ENCODE measurements around the gene KDSR. TPM values are rescaled to one million over a fixed set of nuclear protein-coding genes. Genes with fewer than 3 reads are reported as not detected.
A peak's percentile ranks its signal among the peaks of the same experiment; 100 is the strongest.

The KDSR gene
- total RNA-seq, 1 donor from 2014 or later: 12.5 TPM

- Histone ChIP-seq H3K27ac (ENCODE audit: low read depth, low read length) (no peak overlapping the region), H3K36me3 (ENCODE audit: control insufficient read depth in 3 of 3, insufficient read depth in 3 of 3, low read length in 3 of 3) (no peaks in the 10 kb centered on the region), H3K4me1 (ENCODE audit: control insufficient read depth in 3 of 3, insufficient read depth in 3 of 3, low read length in 3 of 3) (peaks cover 0 to 15% (median 11%) of the 10 kb centered on the region in 3 donors), H3K27me3 (ENCODE audit: control insufficient read depth in 3 of 3, insufficient read depth in 3 of 3, low read length in 3 of 3) (no peaks in the 10 kb centered on the region), H3K4me3 (ENCODE audit: low read length in 3 of 3) (no peak overlapping the region), H3K9me3 (ENCODE audit: control insufficient read depth in 3 of 3, low read length in 3 of 3) (no peaks in the 10 kb centered on the region), H3K9ac (ENCODE audit: low read depth in 1 of 3, low read length in 3 of 3) (peak overlapping the region in 1 of 3 donors; percentile 21)
Observed at GRCh38 chr18:63299837-63300745, 66.9 kb downstream of the KDSR start.

DNA sequence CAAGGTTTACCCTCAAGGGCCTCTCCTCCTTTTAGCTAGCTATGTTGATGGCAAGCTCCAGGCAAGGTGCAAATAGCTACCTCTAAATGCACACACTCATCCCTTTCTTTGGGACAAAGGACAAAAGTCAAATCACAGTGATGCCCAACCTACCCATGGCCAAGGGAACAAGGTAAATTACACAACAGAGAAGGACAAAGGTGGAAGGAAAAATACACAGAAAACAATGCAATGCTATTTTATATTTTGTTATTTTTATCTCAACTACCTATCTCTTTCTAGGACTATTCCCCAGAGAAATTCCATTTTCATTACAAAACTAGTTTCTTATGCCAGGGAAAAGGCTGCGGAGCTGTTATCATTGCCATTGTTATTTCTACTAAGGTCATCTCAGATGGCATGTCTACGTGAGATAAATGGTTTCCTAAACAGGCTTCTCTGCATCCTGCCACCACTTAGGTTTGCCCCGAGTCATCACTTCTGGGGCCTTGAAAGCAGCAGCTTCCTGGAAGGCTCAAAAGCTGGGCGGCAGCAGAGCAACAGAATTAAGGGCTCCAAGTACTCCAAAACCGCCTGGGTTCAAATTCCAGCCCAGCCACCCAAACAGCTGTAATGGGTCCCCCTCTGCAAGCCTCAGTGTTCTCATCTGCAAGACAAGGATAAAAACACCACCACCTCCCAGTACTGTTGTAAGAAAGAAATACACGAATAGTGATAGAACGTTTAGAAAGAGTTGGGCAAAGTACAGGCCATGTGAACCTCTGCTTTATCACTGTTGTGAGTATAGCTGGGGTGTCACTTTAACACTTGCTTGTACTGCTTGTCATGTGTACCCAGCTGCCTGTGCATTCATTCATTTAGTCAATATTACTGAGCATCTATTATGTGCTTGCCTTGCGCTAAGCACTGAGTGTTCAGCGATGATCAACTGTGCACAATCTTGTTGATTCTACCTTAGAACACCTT, 68.3 kb downstream of the KDSR start:
- Histone ChIP-seq H3K9ac (ENCODE audit: low read depth in 1 of 3, low read length in 3 of 3) (no peak overlapping the region), H3K9me3 (ENCODE audit: control insufficient read depth in 3 of 3, low read length in 3 of 3) (no peaks in the 10 kb centered on the region), H3K27me3 (ENCODE audit: control insufficient read depth in 3 of 3, insufficient read depth in 3 of 3, low read length in 3 of 3) (no peaks in the 10 kb centered on the region), H3K4me1 (ENCODE audit: control insufficient read depth in 3 of 3, insufficient read depth in 3 of 3, low read length in 3 of 3) (peaks cover 6 to 16% (median 15%) of the 10 kb centered on the region in 3 donors), H3K27ac (ENCODE audit: low read depth, low read length) (no peak overlapping the region), H3K36me3 (ENCODE audit: control insufficient read depth in 3 of 3, insufficient read depth in 3 of 3, low read length in 3 of 3) (no peaks in the 10 kb centered on the region), H3K4me3 (ENCODE audit: low read length in 3 of 3) (no peak overlapping the region)

DNA sequence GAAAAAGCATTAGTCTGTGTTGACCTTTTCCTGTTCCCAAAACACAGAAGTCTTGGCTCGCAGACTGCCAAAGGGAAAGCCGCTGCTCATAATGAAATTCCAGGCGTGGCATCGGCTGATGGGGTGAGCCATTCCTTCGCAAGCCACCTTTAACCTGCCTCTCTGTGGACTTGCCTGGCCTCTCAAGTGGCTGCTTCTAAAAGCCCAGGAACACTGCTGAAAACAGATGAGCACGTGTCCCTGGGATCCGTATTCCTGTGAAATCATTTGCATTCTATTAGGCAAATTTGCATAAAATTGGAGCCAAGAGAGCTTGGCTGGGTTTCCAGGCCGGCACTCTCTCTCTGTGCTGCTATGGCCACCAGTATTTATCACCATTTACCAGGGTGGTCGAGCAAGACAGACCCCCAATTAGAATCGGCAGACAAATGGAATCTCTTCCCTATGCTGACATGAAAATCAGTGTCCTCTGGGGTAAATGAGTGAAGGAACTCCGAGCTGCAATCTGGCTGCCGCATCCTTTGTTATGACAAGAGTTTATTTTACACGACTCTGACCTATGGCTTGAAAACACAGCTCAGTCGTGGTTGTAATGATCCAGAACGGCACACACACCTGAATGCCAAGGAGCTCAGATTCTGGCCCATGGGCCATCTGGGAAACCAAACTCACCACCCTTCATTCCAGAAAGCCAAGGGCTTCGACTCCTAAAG, 69.2 kb downstream of the KDSR start:
- no peaks in the 10 kb centered on the region for H3K9me3 ChIP-seq (ENCODE audit: control insufficient read depth in 3 of 3, low read length in 3 of 3)
- H3K4me1 ChIP-seq (ENCODE audit: control insufficient read depth in 3 of 3, insufficient read depth in 3 of 3, low read length in 3 of 3): peaks cover 13 to 24% (median 22%) of the 10 kb centered on the region in 3 donors
- H3K27me3 ChIP-seq (ENCODE audit: control insufficient read depth in 3 of 3, insufficient read depth in 3 of 3, low read length in 3 of 3): no peaks in the 10 kb centered on the region
- H3K36me3 ChIP-seq (ENCODE audit: control insufficient read depth in 3 of 3, insufficient read depth in 3 of 3, low read length in 3 of 3): no peaks in the 10 kb centered on the region
- no peak overlapping the region for H3K9ac ChIP-seq (ENCODE audit: low read depth in 1 of 3, low read length in 3 of 3)
- H3K4me3 ChIP-seq (ENCODE audit: low read length in 3 of 3): no peak overlapping the region
- no peak overlapping the region for H3K27ac ChIP-seq (ENCODE audit: low read depth, low read length)

GRCh38 chr18:63293935-63294334, 73.1 kb downstream of the KDSR start:
- Histone ChIP-seq H3K9me3 (ENCODE audit: control insufficient read depth in 3 of 3, low read length in 3 of 3) (no peaks in the 10 kb centered on the region), H3K27me3 (ENCODE audit: control insufficient read depth in 3 of 3, insufficient read depth in 3 of 3, low read length in 3 of 3) (no peaks in the 10 kb centered on the region), H3K27ac (ENCODE audit: low read depth, low read length) (peak overlapping the region; percentile 68), H3K36me3 (ENCODE audit: control insufficient read depth in 3 of 3, insufficient read depth in 3 of 3, low read length in 3 of 3) (no peaks in the 10 kb centered on the region), H3K9ac (ENCODE audit: low read depth in 1 of 3, low read length in 3 of 3) (peak overlapping the region in 1 of 3 donors; percentile 58), H3K4me1 (ENCODE audit: control insufficient read depth in 3 of 3, insufficient read depth in 3 of 3, low read length in 3 of 3) (peaks cover 30 to 46% (median 38%) of the 10 kb centered on the region in 3 donors), H3K4me3 (ENCODE audit: low read length in 3 of 3) (peak overlapping the region in 2 of 3 donors; percentile 20 to 53)

DNA sequence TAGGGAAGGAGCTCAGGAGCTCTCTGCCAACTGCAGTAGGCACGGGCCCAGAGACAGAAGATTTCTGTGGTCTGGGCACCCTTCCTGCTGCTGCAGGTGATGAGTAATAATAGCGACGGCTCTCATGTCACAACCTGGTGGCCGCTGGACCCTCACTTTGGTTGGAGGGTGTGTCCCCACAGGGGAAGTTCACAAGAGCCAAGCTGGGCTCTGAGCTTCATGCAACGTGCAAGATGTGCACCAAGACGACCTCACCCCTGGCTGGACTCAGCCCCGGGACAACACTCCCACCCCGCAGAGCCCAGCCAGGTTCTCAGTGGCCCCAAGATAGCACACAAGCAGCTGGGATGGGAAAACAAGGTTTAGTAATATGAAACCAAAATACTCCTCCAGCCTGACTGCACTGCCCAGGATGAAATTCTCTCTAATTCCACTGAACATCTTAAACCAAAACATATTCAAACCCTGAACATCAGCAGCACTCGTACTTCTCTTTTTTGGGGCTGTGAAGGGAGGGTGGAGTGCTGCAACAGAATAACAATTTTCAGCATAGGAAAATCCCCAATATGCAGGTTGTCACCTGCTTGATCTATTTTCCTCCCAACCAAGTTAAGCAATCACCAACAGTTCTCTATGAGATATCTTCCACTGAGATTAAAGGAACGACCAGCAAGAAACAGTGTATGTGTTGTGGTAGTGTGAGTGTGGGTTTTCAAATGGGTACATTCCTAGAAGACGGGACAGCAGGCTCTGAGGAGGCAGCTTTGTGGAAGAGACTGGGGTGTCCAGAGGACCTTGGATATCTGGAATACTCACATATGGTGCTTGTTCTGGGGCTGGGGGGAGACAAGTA, 73.9 kb downstream of the KDSR start:
- Histone ChIP-seq H3K4me1 (ENCODE audit: control insufficient read depth in 3 of 3, insufficient read depth in 3 of 3, low read length in 3 of 3) (peaks cover 30 to 46% (median 40%) of the 10 kb centered on the region in 3 donors), H3K36me3 (ENCODE audit: control insufficient read depth in 3 of 3, insufficient read depth in 3 of 3, low read length in 3 of 3) (no peaks in the 10 kb centered on the region), H3K9me3 (ENCODE audit: control insufficient read depth in 3 of 3, low read length in 3 of 3) (no peaks in the 10 kb centered on the region), H3K9ac (ENCODE audit: low read depth in 1 of 3, low read length in 3 of 3) (peak overlapping the region in 2 of 3 donors; percentile 9 to 58), H3K27me3 (ENCODE audit: control insufficient read depth in 3 of 3, insufficient read depth in 3 of 3, low read length in 3 of 3) (no peaks in the 10 kb centered on the region), H3K27ac (ENCODE audit: low read depth, low read length) (peak overlapping the region; percentile 68), H3K4me3 (ENCODE audit: low read length in 3 of 3) (peak overlapping the region; percentile 53 to 54 (median 54))

DNA sequence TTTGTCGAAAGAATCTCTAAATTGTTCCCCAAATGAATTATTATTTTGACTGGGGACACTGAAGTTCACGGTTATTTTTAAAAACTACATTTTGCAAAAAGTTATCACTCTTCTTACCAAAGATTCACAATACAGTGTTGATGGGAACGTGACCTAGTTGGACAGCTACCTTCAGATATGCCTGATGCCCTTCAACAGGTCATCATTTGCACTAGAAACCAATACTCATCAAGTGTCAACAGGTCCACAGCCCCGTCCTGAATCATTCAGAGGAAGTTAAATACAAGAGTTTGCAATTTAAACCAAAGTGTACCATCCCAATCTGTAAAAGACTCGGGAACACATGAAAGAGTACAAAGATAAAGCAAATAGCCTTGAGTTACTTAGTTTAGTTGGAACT, 75.7 kb downstream of the KDSR start:
- Histone ChIP-seq H3K4me1 (ENCODE audit: control insufficient read depth in 3 of 3, insufficient read depth in 3 of 3, low read length in 3 of 3) (peaks cover 32 to 38% (median 37%) of the 10 kb centered on the region in 3 donors), H3K4me3 (ENCODE audit: low read length in 3 of 3) (no peak overlapping the region), H3K9me3 (ENCODE audit: control insufficient read depth in 3 of 3, low read length in 3 of 3) (no peaks in the 10 kb centered on the region), H3K27me3 (ENCODE audit: control insufficient read depth in 3 of 3, insufficient read depth in 3 of 3, low read length in 3 of 3) (no peaks in the 10 kb centered on the region), H3K36me3 (ENCODE audit: control insufficient read depth in 3 of 3, insufficient read depth in 3 of 3, low read length in 3 of 3) (no peaks in the 10 kb centered on the region), H3K9ac (ENCODE audit: low read depth in 1 of 3, low read length in 3 of 3) (no peak overlapping the region), H3K27ac (ENCODE audit: low read depth, low read length) (peak overlapping the region; percentile 68)

DNA sequence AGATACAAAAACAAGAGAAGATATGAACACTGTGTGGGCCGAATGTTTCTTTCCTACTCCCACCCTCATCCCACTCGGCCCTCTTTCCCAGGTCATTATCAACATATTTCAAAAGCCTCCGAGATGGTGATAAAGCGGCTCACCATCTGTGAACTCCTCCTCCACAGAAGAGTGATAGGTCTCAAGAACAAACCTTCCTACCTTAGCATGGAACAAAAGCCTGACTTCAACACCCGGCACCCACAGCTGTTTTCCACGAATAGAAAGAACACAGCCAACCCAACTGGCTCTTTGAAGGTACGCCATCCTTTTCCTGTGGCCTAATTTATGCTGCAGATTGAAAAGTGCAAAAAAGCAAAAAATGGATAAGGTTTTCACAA, 76.2 kb downstream of the KDSR start:
- Histone ChIP-seq H3K9me3 (ENCODE audit: control insufficient read depth in 3 of 3, low read length in 3 of 3) (no peaks in the 10 kb centered on the region), H3K9ac (ENCODE audit: low read depth in 1 of 3, low read length in 3 of 3) (no peak overlapping the region), H3K27ac (ENCODE audit: low read depth, low read length) (peak overlapping the region; percentile 39), H3K27me3 (ENCODE audit: control insufficient read depth in 3 of 3, insufficient read depth in 3 of 3, low read length in 3 of 3) (no peaks in the 10 kb centered on the region), H3K4me1 (ENCODE audit: control insufficient read depth in 3 of 3, insufficient read depth in 3 of 3, low read length in 3 of 3) (peaks cover 32 to 38% (median 37%) of the 10 kb centered on the region in 3 donors), H3K36me3 (ENCODE audit: control insufficient read depth in 3 of 3, insufficient read depth in 3 of 3, low read length in 3 of 3) (no peaks in the 10 kb centered on the region), H3K4me3 (ENCODE audit: low read length in 3 of 3) (no peak overlapping the region)

DNA sequence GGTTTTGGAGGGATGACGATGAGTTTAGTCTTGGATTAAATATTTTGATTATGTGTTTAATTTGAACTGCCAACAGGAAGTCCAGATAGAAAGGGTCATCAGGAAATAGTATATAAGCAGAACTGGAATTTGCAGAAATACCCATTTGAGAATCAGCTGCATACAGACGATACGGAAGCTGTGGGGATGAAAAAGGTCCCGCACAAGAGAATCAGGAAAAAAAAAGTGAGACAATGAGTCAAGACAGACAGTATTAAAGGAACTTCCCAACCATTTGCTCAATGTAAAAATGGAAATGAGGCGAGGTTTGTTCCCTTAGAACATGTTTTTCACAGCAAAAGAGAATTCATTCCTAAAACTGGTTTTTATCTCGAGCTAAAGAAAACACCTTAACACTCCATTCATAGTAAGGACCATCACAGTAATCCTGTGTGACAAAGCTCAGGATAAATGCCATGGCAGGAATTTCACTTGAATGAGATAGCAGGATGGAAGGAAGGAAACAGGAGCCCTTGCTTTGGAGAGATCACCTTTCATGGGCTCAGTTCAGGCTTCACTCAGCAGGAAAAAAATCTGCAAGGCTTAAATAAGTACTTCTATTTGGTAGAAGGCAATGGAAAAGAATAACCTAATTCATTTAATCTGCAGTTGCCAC, 76.7 kb downstream of the KDSR start:
- Histone ChIP-seq H3K27ac (ENCODE audit: low read depth, low read length) (peak overlapping the region; percentile 39), H3K9ac (ENCODE audit: low read depth in 1 of 3, low read length in 3 of 3) (no peak overlapping the region), H3K36me3 (ENCODE audit: control insufficient read depth in 3 of 3, insufficient read depth in 3 of 3, low read length in 3 of 3) (no peaks in the 10 kb centered on the region), H3K9me3 (ENCODE audit: control insufficient read depth in 3 of 3, low read length in 3 of 3) (no peaks in the 10 kb centered on the region), H3K4me1 (ENCODE audit: control insufficient read depth in 3 of 3, insufficient read depth in 3 of 3, low read length in 3 of 3) (peaks cover 32 to 38% (median 37%) of the 10 kb centered on the region in 3 donors), H3K27me3 (ENCODE audit: control insufficient read depth in 3 of 3, insufficient read depth in 3 of 3, low read length in 3 of 3) (no peaks in the 10 kb centered on the region), H3K4me3 (ENCODE audit: low read length in 3 of 3) (no peak overlapping the region)

All from skeletal muscle tissue (tissue), 4 donors.